K562 (cell line): Measurements from ENCODE around the gene PACSIN1. TPM values are rescaled to one million over a fixed set of nuclear protein-coding genes. Genes with fewer than 3 reads are reported as not detected.

ENCODE experiments used
- BCOR ChIP-seq: fragments of 450-650 bp; IDR thresholded peaks from 2 replicates; pipeline ENCODE4 v1.6.1; 2016
- CBFA2T3 ChIP-seq: fragments of 450-650 bp; IDR thresholded peaks from 2 replicates; pipeline ENCODE4 v1.6.1; 2017
- DPF2 ChIP-seq: fragments of 450-650 bp; IDR thresholded peaks from 2 replicates; pipeline ENCODE4 v1.6.1; 2016
- HDAC1 ChIP-seq, 2 experiments: fragments of 450-650 bp; IDR thresholded peaks; 2 replicates each; pipeline ENCODE4 v1.6.1; 2016 to 2017; ENCODE audit warnings: inconsistent platforms in 1 of 2, mild to moderate bottlenecking in 1 of 2, moderate library complexity in 1 of 2
- HDAC2 ChIP-seq: fragments of 450-650 bp; IDR thresholded peaks from 2 replicates; pipeline ENCODE4 v1.6.1; 2016; ENCODE audit warnings: mild to moderate bottlenecking
- KDM4B ChIP-seq, 2 experiments: fragments of 450-650 bp in 1 of 2; sonication (generic) in 1 of 2; IDR thresholded peaks; 2 replicates each; pipeline ENCODE4 v1.6.1; 2016 to 2017; ENCODE audit warnings: borderline replicate concordance in 2 of 2, antibody characterized with exemption in 1 of 2, low read depth in 1 of 2, mild to moderate bottlenecking in 1 of 2
- NR2C2 ChIP-seq, 2 experiments: fragments of 200-800 bp in 1 of 2; sonication (Bioruptor generic) in 1 of 2; sonication (generic) in 1 of 2; formaldehyde crosslinking in 1 of 2; IDR thresholded peaks; 2 replicates each; pipeline versions ENCODE4 v1.6.1 to v1.8.0; 2016 to 2022; ENCODE audit warnings: mild to moderate bottlenecking in 1 of 2, missing compliant biosample characterization in 1 of 2, missing genetic modification characterization in 1 of 2, missing genetic modification reagents in 1 of 2
- PPARD ChIP-seq: fragments of 250-450 bp; sonication (Bioruptor Pico); IDR thresholded peaks from 2 replicates; pipeline ENCODE4 v1.8.0; 2022; ENCODE audit warnings: inconsistent platforms, mild to moderate bottlenecking, moderate library complexity
- RBM22 ChIP-seq: fragments of 200-400 bp; formaldehyde crosslinking; IDR thresholded peaks from 2 replicates; pipeline ENCODE4 v1.6.1; 2018; ENCODE audit warnings: low read length, low read depth; ENCODE audit not compliant: poor library complexity, severe bottlenecking
- RNF2 ChIP-seq: sonication (generic); IDR thresholded peaks from 2 replicates; pipeline ENCODE4 v1.6.1; 2016
- SMAD2 ChIP-seq: fragments of 150-350 bp; IDR thresholded peaks from 2 replicates; pipeline ENCODE4 v1.6.1; 2014; ENCODE audit warnings: low read depth, mild to moderate bottlenecking, low read length
- SMARCA5 ChIP-seq: fragments of 450-650 bp; IDR thresholded peaks from 2 replicates; pipeline ENCODE4 v1.6.1; 2016
- TRIM24 ChIP-seq, 2 experiments: fragments of 450-650 bp; IDR thresholded peaks; 2 replicates each; pipeline ENCODE4 v1.6.1; 2016
- polyA plus RNA-seq, 8 experiments: library from polyadenylated mRNA; depleted of rRNA in 4 of 8; stranded (reverse) in 5 of 8; unstranded in 3 of 8; fragments of >200 nt; fragmentation: Nextera tagmentation in 2 of 8; fragmentation: Illumina TruSeq in 1 of 8; extraction: Ambion mirVana in 2 of 8; extraction: Trizol in 1 of 8; gene quantifications; 2 replicates each; pipeline versions ENCODE4 v1.2.1 to v1.2.3, GENCODE V29; 2011 to 2014; ENCODE audit warnings: inconsistent platforms in 1 of 8, missing spikeins in 1 of 8
- total RNA-seq, 7 experiments: library from RNA; depleted of rRNA in 6 of 7; stranded (reverse); fragments of >200 nt in 6 of 7; fragmentation: Illumina TruSeq in 2 of 7; extraction: Trizol in 2 of 7; gene quantifications; 2 replicates each; pipeline versions ENCODE4 v1.2.1 to v1.2.3, GENCODE V29; 2011 to 2021; ENCODE audit warnings: low replicate concordance in 1 of 7
- TF ChIP-seq, protein P1 (sequence below): sonication (generic); formaldehyde crosslinking; IDR thresholded peaks from 2 replicates; pipeline ENCODE4 v1.8.1; 2023; ENCODE audit warnings: missing genetic modification reagents, mild to moderate bottlenecking, borderline replicate concordance
- TF ChIP-seq, protein P2 (sequence below): sonication (generic); formaldehyde crosslinking; IDR thresholded peaks from 2 replicates; pipeline ENCODE4 v1.8.0; 2023; ENCODE audit warnings: missing genetic modification reagents, mild to moderate bottlenecking, borderline replicate concordance

The PACSIN1 gene
- total and polyA plus RNA-seq, 9 of the 15 experiments (the other 6 are each of a cell fraction or from before 2014, with no cell fraction given), result 0.01 to 1.7 (median 0.45) TPM

- TF ChIP-seq, protein P1, sequence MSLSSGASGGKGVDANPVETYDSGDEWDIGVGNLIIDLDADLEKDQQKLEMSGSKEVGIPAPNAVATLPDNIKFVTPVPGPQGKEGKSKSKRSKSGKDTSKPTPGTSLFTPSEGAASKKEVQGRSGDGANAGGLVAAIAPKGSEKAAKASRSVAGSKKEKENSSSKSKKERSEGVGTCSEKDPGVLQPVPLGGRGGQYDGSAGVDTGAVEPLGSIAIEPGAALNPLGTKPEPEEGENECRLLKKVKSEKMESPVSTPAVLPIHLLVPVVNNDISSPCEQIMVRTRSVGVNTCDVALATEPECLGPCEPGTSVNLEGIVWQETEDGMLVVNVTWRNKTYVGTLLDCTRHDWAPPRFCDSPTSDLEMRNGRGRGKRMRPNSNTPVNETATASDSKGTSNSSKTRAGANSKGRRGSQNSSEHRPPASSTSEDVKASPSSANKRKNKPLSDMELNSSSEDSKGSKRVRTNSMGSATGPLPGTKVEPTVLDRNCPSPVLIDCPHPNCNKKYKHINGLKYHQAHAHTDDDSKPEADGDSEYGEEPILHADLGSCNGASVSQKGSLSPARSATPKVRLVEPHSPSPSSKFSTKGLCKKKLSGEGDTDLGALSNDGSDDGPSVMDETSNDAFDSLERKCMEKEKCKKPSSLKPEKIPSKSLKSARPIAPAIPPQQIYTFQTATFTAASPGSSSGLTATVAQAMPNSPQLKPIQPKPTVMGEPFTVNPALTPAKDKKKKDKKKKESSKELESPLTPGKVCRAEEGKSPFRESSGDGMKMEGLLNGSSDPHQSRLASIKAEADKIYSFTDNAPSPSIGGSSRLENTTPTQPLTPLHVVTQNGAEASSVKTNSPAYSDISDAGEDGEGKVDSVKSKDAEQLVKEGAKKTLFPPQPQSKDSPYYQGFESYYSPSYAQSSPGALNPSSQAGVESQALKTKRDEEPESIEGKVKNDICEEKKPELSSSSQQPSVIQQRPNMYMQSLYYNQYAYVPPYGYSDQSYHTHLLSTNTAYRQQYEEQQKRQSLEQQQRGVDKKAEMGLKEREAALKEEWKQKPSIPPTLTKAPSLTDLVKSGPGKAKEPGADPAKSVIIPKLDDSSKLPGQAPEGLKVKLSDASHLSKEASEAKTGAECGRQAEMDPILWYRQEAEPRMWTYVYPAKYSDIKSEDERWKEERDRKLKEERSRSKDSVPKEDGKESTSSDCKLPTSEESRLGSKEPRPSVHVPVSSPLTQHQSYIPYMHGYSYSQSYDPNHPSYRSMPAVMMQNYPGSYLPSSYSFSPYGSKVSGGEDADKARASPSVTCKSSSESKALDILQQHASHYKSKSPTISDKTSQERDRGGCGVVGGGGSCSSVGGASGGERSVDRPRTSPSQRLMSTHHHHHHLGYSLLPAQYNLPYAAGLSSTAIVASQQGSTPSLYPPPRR (CRISPR knock-in tag), result 0 out of 2 replicates have a peak, but pooled peaks have one; percentile 60
- TF ChIP-seq SMARCA5, result peak; percentile 93
- no peak for TF ChIP-seq KDM4B (IDR thresholded peaks at IDR 0.05; ENCODE audit: borderline replicate concordance in 2 of 2, low read depth in 1 of 2)
- 0 out of 4 replicates have a peak, but pooled peaks of 1 of the 2 experiments have one; percentile 16 for TF ChIP-seq TRIM24 (IDR thresholded peaks at IDR 0.05)
- TF ChIP-seq, protein P2, sequence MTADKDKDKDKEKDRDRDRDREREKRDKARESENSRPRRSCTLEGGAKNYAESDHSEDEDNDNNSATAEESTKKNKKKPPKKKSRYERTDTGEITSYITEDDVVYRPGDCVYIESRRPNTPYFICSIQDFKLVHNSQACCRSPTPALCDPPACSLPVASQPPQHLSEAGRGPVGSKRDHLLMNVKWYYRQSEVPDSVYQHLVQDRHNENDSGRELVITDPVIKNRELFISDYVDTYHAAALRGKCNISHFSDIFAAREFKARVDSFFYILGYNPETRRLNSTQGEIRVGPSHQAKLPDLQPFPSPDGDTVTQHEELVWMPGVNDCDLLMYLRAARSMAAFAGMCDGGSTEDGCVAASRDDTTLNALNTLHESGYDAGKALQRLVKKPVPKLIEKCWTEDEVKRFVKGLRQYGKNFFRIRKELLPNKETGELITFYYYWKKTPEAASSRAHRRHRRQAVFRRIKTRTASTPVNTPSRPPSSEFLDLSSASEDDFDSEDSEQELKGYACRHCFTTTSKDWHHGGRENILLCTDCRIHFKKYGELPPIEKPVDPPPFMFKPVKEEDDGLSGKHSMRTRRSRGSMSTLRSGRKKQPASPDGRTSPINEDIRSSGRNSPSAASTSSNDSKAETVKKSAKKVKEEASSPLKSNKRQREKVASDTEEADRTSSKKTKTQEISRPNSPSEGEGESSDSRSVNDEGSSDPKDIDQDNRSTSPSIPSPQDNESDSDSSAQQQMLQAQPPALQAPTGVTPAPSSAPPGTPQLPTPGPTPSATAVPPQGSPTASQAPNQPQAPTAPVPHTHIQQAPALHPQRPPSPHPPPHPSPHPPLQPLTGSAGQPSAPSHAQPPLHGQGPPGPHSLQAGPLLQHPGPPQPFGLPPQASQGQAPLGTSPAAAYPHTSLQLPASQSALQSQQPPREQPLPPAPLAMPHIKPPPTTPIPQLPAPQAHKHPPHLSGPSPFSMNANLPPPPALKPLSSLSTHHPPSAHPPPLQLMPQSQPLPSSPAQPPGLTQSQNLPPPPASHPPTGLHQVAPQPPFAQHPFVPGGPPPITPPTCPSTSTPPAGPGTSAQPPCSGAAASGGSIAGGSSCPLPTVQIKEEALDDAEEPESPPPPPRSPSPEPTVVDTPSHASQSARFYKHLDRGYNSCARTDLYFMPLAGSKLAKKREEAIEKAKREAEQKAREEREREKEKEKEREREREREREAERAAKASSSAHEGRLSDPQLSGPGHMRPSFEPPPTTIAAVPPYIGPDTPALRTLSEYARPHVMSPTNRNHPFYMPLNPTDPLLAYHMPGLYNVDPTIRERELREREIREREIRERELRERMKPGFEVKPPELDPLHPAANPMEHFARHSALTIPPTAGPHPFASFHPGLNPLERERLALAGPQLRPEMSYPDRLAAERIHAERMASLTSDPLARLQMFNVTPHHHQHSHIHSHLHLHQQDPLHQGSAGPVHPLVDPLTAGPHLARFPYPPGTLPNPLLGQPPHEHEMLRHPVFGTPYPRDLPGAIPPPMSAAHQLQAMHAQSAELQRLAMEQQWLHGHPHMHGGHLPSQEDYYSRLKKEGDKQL, result 0 out of 2 replicates have a peak, but pooled peaks have one; percentile 63
- TF ChIP-seq PPARD (CRISPR knock-in tag), result no peak
- TF ChIP-seq HDAC1 (IDR thresholded peaks at IDR 0.05), result 0 out of 4 replicates have a peak, but pooled peaks of 1 of the 2 experiments have one; percentile 15
- peak; percentile 30; the same call in 1 of the 2 replicates for TF ChIP-seq NR2C2 (CRISPR knock-in tag; IDR thresholded peaks at IDR 0.05)
- no peak for TF ChIP-seq NR2C2 (tag; IDR thresholded peaks at IDR 0.05)
- no peak for TF ChIP-seq SMAD2
- peak; percentile 92 for TF ChIP-seq HDAC2
- TF ChIP-seq DPF2, result 0 out of 2 replicates have a peak, but pooled peaks have one; percentile 27
- TF ChIP-seq CBFA2T3, result peak; percentile 20; the same call in 1 of the 2 replicates
- no peak for TF ChIP-seq RNF2
- peak; percentile 99 for TF ChIP-seq BCOR
- no peak for TF ChIP-seq RBM22
Observed at GRCh38 chr6:34536959-34537848, 71.3 kb downstream of the PACSIN1 start (continued).
